ENCODE results near the gene MOB1B.
"Not testable (repeated sequence)": the region's sequence is repeated elsewhere in the genome, so short reads cannot be mapped to it uniquely, and the experiment has no call there.

The MOB1B gene

GRCh38 chr4:70958681-70959080, 56.5 kb downstream of the MOB1B start:
- no peak for DNase-seq

DNA sequence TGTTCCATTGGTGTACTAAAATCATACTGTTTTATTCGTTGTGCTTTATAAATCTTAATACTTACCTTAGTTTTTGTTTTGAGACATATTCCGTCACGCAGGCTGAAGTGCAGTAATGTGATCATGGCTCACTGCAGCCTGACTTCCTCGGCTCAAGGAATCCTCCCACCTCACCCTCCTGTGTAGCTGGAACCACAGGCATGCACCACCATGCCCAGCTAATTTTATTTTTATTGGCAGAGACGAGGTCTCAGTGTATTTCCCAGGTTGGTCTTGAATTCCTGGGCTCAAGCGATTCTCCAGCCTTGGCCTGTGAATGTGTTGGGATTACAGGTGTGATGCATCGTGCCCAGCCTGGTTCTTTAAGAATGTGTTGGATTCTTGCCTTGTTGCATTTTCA, 66.9 kb downstream of the MOB1B start:
- no peak for DNase-seq

DNA sequence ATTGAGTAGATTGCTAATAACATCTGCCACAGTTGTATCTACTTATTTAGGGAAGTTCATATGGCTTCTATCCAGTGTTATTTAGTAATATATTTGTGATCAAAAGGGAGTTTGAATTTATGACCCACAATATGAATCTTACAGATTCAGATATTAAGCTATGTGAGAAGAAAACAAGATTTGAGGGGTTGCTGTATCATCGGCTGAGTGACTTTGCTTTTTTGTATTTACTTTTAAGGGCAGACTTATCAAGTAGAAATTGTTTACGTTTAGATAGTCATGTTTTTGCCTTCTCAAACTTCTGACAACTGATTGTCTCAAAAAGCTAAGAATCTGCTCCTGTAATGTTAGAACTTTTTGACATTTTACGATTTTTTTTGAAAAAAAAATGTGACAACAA, 74.1 kb downstream of the MOB1B start:
- DNase-seq = no peak

- DNase-seq = no peak
Measured at GRCh38 chr4:70979445-70980008, 77.4 kb downstream of the MOB1B start.

DNA sequence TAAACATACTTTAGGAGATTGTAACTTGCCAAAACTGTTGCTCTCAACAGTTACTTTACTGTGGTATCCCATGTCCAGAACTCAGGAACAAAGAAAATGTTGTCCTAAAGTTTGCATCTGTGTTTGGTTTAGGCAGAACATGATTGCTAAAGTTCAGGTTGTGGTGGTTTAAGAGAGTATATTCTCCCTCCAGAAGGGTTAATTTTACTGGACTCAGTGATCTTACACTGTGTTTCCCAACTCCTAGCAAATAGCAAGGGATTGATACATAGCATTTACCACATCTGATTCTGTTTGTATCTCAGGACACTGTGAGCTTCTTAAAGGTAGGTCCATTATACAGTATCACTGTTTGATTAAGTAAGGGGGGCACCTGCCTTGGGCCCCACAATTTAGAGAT, 78.0 kb downstream of the MOB1B start:
- no peak for DNase-seq

DNA sequence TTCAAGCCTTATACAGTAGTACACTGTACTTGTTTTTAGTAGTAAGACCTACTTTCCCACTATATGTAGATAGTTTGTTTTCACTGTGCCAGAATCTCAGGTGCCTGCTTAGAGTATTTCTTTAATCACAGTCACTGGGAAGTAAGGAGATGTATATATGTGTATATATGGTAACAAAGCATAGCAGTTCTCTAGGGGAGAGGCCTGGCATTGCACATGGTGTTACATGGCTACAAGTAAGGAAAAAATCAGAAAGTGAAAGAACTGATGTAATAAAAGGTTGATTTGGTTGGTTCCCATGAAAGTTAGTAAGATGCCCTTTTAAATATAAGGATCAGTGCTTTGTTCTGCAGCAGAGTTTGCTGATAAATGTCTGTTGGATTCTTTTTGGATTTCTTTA, 81.9 kb downstream of the MOB1B start:
- DNase-seq = no peak

DNA sequence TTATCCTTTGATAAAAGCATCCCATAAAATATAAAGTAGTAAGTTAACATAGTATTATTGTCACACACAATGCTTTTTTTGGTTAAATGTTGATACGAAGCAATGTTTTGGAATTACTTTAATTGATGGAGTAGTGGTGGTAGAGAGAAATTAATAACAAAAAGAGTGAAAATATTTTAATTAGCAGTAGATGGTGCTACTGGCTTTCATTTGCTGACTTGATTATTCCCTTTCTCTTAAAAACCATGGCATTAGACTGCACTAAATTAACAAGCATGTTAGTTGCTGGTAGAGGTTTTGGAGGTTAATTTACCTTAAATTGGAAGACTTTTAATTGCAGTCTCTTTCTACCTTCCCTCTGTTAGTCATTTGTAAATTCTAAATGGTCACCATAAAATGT, 82.4 kb downstream of the MOB1B start:
- no peak for DNase-seq

- DNase-seq = no peak
Measured at GRCh38 chr4:70991596-70991995, 89.4 kb downstream of the MOB1B start.

DNA sequence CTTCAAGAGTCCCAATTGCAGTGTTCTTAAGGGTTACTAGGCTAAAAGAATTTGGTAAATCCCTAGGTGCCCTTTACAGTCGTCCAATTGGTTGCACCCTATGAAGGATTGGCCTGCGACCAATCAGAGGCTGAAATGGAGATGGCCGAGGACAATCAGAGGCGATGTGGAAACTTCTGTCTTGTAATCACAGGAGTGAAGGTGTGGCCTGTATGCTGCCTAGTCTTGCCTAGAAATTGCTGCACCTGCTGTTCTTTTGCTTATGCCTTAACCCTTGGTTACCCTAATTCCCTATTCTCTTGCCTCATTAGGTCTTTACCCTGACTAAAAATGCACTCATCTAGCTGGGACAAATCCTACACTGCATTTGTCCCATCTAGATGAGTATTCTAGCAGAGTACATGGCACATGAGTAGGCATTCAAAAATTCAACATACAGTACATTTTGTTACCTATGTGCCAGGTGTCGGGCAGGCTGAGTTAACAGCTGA, 90.3 kb downstream of the MOB1B start:
- DNase-seq = no peak

GRCh38 chr4:70993181-70994068, 91.3 kb downstream of the MOB1B start, which contains the start of gene DCK:
TSS of gene DCK (plus strand) at chr4:70993649. CDS start at chr4:70993836, 187 bp downstream.
- DNase-seq = peak; percentile 83

- peak; percentile 22 for DNase-seq
Measured at GRCh38 chr4:70994069-70994366, 91.8 kb downstream of the MOB1B start.

- no peak for DNase-seq
Measured at GRCh38 chr4:70994387-70995099, 92.4 kb downstream of the MOB1B start.

- no peak for DNase-seq
Measured at GRCh38 chr4:70996018-70996360, 93.8 kb downstream of the MOB1B start.

DNA sequence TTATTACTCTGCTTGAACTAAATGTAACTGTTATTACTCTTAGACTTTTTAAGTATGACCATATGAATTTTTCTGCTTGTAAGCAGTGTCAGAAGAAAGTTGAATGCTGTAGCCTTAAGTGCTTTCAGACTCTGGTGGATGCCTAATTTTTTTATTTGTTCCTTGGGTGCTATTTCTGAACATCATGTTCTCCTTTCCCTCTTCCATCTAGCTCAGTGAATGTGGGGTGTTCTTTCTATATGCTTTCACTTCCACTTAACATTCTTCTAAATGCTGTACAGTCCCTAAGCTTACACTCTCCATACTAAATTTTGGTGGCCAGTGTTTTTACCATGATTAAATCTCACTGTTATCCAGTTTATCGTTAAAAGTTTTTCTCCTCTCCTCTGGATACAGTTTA, 94.9 kb downstream of the MOB1B start:
- DNase-seq = no peak

DNA sequence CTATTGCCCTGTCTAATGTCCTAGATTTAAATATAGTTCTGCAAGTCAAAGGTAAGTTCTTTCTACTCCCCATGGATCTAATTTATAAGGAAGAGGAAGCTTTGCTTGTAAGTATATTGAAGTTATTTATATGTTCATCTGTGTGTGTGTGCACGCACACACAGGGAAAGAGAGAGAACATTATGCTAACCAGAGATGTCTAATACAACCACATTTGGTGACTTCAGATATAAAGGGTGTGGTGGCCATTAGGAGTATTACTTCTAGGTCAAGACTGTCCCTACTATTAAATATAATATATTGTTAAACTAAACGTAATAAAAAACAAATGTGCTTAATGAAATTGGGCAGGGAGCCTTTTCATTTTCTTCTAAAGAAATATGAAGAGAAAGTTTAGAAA, 95.4 kb downstream of the MOB1B start:
- no peak for DNase-seq

DNA sequence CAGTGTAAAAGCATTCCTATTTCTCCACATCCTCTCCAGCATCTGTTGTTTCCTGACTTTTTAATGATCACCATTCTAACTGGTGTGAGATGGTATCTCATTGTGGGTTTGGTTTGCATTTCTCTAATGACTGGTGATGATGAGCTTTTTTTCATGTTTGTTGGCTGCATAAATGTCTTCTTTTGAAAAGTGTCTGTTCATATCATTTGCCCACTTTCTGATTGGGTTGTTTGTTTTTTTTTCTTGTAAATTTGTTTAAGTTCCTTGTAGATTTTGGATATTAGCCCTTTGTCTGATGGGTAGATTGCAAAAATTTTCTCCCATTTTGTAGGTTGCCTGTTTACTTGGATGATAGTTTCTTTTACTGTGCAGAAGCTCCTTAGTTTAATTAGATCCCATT, 97.5 kb downstream of the MOB1B start:
- DNase-seq = not testable (repeated sequence)

DNA sequence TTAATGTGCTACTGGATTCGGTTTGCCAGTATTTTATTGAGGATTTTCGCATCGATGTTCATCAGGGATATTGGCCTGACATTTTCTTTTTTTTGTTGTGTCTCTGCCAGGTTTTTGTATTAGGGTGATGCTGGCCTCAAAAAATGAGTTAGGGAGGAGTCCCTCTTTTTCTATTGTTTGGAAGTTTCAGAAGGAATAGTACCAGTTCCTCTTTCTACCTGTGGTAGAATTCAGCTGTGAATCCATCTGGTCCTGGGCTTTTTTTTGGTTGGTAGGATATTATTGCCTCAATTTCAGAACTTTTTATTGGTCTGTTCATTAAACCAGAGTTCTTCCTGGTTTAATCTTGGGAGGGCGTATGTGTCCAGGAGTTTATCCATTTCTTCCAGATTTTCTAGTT, 99.2 kb downstream of the MOB1B start:
- DNase-seq = not testable (repeated sequence)

GRCh38 chr4:71004281-71004851, 102.2 kb downstream of the MOB1B start:
- DNase-seq = no peak

DNA sequence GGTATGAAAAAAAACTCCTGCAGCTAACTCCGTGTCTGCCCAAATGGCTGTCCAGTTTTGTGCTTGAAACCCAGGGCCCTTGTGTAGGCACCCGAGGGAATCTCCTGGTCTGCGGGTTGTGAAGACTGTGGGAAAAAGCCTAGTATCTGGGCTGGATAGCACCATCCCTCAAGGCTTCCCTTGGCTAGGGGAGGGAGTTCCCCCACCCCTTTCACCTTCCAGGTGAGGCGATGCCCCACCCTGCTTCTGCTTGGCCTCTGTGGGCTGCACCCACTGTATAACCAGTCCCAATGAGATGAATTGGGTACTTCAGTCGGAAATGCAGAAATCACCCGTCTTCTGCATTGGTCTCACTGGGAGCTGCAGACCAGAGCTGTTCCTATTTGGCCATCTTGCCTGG, 102.9 kb downstream of the MOB1B start:
- DNase-seq = not testable (repeated sequence)

DNA sequence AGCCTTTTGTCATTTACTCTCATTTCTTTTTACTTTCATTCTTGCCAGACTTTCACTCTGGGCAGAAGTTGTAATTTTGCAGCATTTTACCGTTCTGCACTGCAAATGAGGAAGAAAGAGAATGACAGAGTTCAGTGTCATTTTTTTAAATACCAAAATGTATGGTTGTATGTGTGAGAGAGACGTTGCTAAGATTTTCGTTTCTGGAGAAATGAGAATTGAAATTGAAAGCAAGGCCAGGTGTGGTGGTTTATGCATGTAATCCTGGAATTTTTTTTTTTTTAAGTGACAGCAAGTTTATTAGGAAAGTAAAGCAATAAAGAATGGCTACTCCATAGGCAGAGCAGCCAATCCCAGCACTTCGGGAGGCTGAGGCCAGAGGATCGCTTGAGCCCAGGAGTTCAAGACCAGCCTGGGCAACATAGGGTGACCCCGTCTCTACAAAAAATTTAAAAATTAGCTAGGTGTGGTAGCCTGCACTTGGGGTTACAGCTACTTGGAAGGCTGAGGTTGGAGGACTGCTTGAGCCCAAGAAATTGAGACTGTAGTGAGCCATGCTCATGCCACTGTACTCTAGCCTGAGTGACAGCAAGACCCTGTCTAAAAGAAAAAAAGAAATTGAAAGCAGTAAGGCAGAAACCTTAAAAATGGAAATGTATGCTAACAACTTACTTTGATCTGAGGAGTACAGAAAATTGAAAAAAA, 104.2 kb downstream of the MOB1B start:
- no peak for DNase-seq

GRCh38 chr4:71008196-71008595, 106.0 kb downstream of the MOB1B start:
- no peak for DNase-seq

- no peak for DNase-seq
Measured at GRCh38 chr4:71009086-71009485, 106.9 kb downstream of the MOB1B start.
